GM12865 (cell line): ENCODE data around the gene PNPLA7.
"Not testable (repeated sequence)": the region's sequence is repeated elsewhere in the genome, so short reads cannot be mapped to it uniquely, and the experiment has no call there.

Experiments
- DNase-seq: peaks from one replicate; pipeline ENCODE4 v3.0.0; 2010; ENCODE audit warnings: low read depth
- H3K4me3 ChIP-seq: 2 replicates; pipeline ENCODE4 v1.5.1; 2011; ENCODE audit warnings: mild to moderate bottlenecking, low read depth, low read length, control low read depth
- TF ChIP-seq, protein P1 (sequence below): IDR thresholded peaks from 2 replicates; pipeline ENCODE4 v1.5.1; 2011; ENCODE audit warnings: low read length, control low read depth, low read depth, inconsistent platforms; ENCODE audit not compliant: insufficient read depth; ENCODE audit errors: missing control alignments

PNPLA7 gene

GRCh38 chr9:137470785-137471184 is 79.4 kb downstream of the PNPLA7 start:
- no peak overlapping the region for H3K4me3 ChIP-seq
- no peak for DNase-seq
- TF ChIP-seq, protein P1, sequence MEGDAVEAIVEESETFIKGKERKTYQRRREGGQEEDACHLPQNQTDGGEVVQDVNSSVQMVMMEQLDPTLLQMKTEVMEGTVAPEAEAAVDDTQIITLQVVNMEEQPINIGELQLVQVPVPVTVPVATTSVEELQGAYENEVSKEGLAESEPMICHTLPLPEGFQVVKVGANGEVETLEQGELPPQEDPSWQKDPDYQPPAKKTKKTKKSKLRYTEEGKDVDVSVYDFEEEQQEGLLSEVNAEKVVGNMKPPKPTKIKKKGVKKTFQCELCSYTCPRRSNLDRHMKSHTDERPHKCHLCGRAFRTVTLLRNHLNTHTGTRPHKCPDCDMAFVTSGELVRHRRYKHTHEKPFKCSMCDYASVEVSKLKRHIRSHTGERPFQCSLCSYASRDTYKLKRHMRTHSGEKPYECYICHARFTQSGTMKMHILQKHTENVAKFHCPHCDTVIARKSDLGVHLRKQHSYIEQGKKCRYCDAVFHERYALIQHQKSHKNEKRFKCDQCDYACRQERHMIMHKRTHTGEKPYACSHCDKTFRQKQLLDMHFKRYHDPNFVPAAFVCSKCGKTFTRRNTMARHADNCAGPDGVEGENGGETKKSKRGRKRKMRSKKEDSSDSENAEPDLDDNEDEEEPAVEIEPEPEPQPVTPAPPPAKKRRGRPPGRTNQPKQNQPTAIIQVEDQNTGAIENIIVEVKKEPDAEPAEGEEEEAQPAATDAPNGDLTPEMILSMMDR: no peak

DNA sequence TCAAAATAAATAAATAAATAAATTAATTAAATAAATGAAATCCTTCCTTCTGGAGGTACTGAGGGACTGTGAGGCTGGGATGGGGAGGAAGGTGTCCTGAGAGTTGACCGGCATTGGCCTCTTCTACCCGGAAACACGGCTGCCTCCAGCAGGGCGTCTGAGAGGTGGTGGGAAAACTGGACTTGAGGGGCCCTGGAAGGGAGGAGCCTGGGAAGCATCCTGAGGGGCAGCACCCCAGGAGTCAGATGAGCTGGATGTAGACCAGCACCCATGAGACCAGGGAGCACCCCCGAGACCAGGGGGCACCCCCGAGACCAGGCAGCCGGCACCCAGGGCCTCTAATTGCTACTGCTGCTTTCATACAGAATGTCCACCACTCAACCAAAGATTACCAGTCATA is 82.3 kb downstream of the PNPLA7 start:
- TF ChIP-seq, protein P1: no peak
- no peak overlapping the region for H3K4me3 ChIP-seq
- no peak for DNase-seq

DNA sequence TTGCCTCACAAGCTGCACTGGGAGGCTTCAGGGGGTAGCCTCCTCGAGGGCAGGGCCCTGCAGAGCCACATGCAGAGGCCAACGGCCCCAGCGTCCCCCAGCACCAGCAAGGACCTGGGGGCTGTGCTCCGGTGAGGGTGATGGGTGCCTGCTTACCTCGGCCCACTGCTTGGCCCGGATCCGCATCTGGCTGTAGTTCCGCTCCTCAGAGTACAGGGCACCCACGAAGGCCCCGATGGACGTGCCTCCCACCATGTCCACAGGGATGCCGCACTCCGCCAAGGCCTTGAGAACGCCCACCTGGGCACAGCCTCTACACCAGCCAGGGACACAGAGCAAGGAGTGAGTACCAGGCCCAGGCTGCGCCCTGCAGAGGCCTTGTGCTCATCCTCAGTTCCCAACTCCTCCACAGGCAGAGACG is 83.0 kb downstream of the PNPLA7 start:
- H3K4me3 ChIP-seq: no peak overlapping the region
- DNase-seq: no peak
- TF ChIP-seq, protein P1: no peak

DNA sequence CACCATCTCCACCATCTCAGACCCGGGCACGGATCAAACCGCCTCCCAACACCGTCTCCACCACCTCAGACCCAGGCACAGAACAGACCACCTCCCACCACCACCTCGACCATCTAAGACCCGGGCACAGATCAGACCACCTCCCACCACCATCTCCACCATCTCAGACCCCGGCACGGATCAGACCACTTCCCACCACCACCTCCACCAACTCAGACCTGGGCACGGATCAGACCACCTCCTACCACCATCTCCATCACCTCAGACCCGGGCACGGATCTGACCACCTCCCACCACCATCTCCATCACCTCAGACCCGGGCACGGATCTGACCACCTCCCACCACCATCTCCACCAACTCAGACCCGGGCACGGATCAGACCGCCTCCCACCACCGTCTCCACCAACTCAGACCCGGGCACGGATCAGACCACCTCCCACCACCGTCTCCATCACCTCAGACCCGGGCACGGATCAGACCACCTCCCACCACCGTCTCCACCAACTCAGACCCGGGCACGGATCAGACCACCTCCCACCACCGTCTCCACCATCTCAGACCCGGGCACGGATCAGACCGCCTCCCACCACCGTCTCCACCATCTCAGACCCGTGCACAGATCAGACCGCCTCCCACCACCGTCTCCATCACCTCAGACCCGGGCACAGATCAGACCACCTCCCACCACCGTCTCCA is 83.7 kb downstream of the PNPLA7 start:
- not testable (repeated sequence) for DNase-seq, H3K4me3 ChIP-seq

- TF ChIP-seq, protein P1: no peak
- no peak overlapping the region for H3K4me3 ChIP-seq
- DNase-seq: no peak
Observed at GRCh38 chr9:137465720-137466388, 84.3 kb downstream of the PNPLA7 start.

- TF ChIP-seq, protein P1: no peak
Observed at GRCh38 chr9:137465000-137465719, 85.0 kb downstream of the PNPLA7 start.

GRCh38 chr9:137464291-137464999 is 85.8 kb downstream of the PNPLA7 start:
- TF ChIP-seq, protein P1: no peak
- DNase-seq: no peak
- H3K4me3 ChIP-seq: no peak overlapping the region

More at GRCh38 chr9:137465000-137465719, 85.0 kb downstream of the PNPLA7 start:
- no peak overlapping the region for H3K4me3 ChIP-seq
- no peak for DNase-seq
